ENCODE results near the gene MASP2. TPM values are rescaled to one million over a fixed set of nuclear protein-coding genes. Genes with fewer than 3 reads are reported as not detected.

MASP2 gene
- total RNA-seq, 1 donor from 2014 or later: not detected

GRCh38 chr1:10978719-10979118 lies 68.3 kb downstream of the MASP2 start:
- Histone ChIP-seq H3K9me3 (no peaks in the 10 kb centered on the region), H3K4me1 (peaks cover 20% of the 10 kb centered on the region), H3K27ac (no peak overlapping the region), H3K27me3 (ENCODE audit: low read depth) (no peaks in the 10 kb centered on the region), H3K36me3 (no peaks in the 10 kb centered on the region), H3K4me3 (no peak overlapping the region)
- DNase-seq (no peak), ATAC-seq (no peak)
- intact Hi-C loops (cut with DNase I): no loop called here
- TF ChIP-seq CTCF (IDR thresholded peaks at IDR 0.05): no peak

Other genes starting within 250 kb of the MASP2 start
- 117 TPM for gene TARDBP, start 34.6 kb downstream of the MASP2 start, total RNA-seq
- 38.7 TPM for gene SRM, start 12.8 kb upstream of the MASP2 start, total RNA-seq
- gene EXOSC10, start 52.6 kb upstream of the MASP2 start, total RNA-seq: 47.7 TPM
- gene ANGPTL7, start 142.1 kb upstream of the MASP2 start, total RNA-seq: 0.80 TPM
- 33.7 TPM for gene MTOR, start 215.3 kb upstream of the MASP2 start, total RNA-seq
- gene UBIAD1, start 226.0 kb upstream of the MASP2 start, total RNA-seq: 10.5 TPM

All from lower lobe of right lung (tissue), 2 donors.